PC-9 (cell line): ENCODE results near the gene MAP3K7CL. TPM values are rescaled to one million over a fixed set of nuclear protein-coding genes. Genes with fewer than 3 reads are reported as not detected.

Experiments used
- BruUV-seq: library from RNA; stranded (reverse); fragments of 400-500 nt; replicated peaks from 2 replicates; lab custom pipeline; 2021; lab: Mats Ljungman, UMichigan
- CTCF ChIA-PET: fragments of 300-600 bp; sonication (Branson Sonifier 250); formaldehyde crosslinking; loops from one replicate; lab custom pipeline; 2022; ENCODE audit warnings: antibody characterized with exemption; lab: Charles Lee
- POLR2A ChIA-PET: fragments of 300-600 bp; sonication (Branson Sonifier 250); formaldehyde crosslinking; loops from one replicate; lab custom pipeline; 2022; ENCODE audit warnings: antibody characterized with exemption; ENCODE audit not compliant: unreplicated experiment; lab: Charles Lee
- DNase-seq, 2 experiments: peaks; one replicate each; pipeline versions ENCODE4 v3.0.0 to v3.0.0-alpha.2; 2015 to 2022; ENCODE audit warnings: mixed read lengths in 1 of 2
- H2AFZ ChIP-seq: fragments of 200-600 bp; sonication (generic); 2 replicates; pipeline ENCODE4 v1.8.1; 2017; ENCODE audit warnings: antibody characterized with exemption
- H3F3A ChIP-seq: fragments of 200-600 bp; sonication (generic); 2 replicates; pipeline ENCODE4 v1.8.1; 2017; ENCODE audit warnings: antibody characterized with exemption, mild to moderate bottlenecking, low read depth; ENCODE audit not compliant: insufficient read depth
- H3K27ac ChIP-seq: fragments of 200-600 bp; sonication (generic); 2 replicates; pipeline ENCODE4 v1.6.1; 2016; ENCODE audit warnings: mixed run types
- H3K27me3 ChIP-seq: fragments of 200-600 bp; sonication (generic); 2 replicates; pipeline ENCODE4 v1.6.1; 2016; ENCODE audit warnings: low read depth, mixed run types; ENCODE audit not compliant: insufficient read depth
- H3K36me3 ChIP-seq: fragments of 200-600 bp; sonication (generic); 2 replicates; pipeline ENCODE4 v1.6.1; 2016; ENCODE audit warnings: low read depth, mixed run types
- H3K4me1 ChIP-seq: fragments of 200-600 bp; sonication (generic); replicated peaks from 2 replicates; pipeline ENCODE4 v1.6.1; 2016; ENCODE audit warnings: mixed run types; ENCODE audit not compliant: insufficient read depth
- H3K4me2 ChIP-seq: fragments of 200-600 bp; sonication (generic); 2 replicates; pipeline ENCODE4 v1.6.1; 2017; ENCODE audit warnings: mixed run types
- H3K4me3 ChIP-seq: fragments of 200-600 bp; sonication (generic); 2 replicates; pipeline ENCODE4 v1.6.1; 2016; ENCODE audit warnings: mixed run types
- H3K79me2 ChIP-seq: fragments of 200-600 bp; sonication (generic); 2 replicates; pipeline ENCODE4 v1.6.1; 2017; ENCODE audit warnings: low read depth, mixed run types
- H3K9me2 ChIP-seq: fragments of 200-600 bp; sonication (generic); 2 replicates; pipeline ENCODE4 v1.8.1; 2017; ENCODE audit warnings: mild to moderate bottlenecking; ENCODE audit not compliant: insufficient read depth
- H3K9me3 ChIP-seq: fragments of 200-600 bp; sonication (generic); 2 replicates; pipeline ENCODE4 v1.8.1; 2016; ENCODE audit warnings: low read depth; ENCODE audit not compliant: insufficient read depth
- H4K20me1 ChIP-seq: fragments of 200-600 bp; sonication (generic); 2 replicates; pipeline ENCODE4 v1.8.1; 2017; ENCODE audit not compliant: insufficient read depth
- EZH2 ChIP-seq: fragments of 200-600 bp; sonication (generic); IDR thresholded peaks from 2 replicates; pipeline ENCODE4 v1.8.0; 2017; ENCODE audit warnings: antibody characterized with exemption, low read depth
- intact Hi-C: fragments of 100-400 bp; cut with micrococcal nuclease; formaldehyde crosslinking; loops from one replicate; pipeline ENCODE4 v1.10.0; 2022; ENCODE audit not compliant: unreplicated experiment
- total RNA-seq: library from RNA; stranded (reverse); gene quantifications from 2 replicates; pipeline ENCODE4 v1.2.3, GENCODE V29; 2021
- TF ChIP-seq, protein P1 (sequence below): fragments of 200-600 bp; sonication (generic); conservative IDR thresholded peaks from 2 replicates; pipeline ENCODE4 v1.6.1; 2017; ENCODE audit warnings: mixed run types, antibody characterized with exemption, mild to moderate bottlenecking, moderate library complexity

The MAP3K7CL gene
- total RNA-seq, 1 experiment from 2014 or later = 0.37 TPM

DNA sequence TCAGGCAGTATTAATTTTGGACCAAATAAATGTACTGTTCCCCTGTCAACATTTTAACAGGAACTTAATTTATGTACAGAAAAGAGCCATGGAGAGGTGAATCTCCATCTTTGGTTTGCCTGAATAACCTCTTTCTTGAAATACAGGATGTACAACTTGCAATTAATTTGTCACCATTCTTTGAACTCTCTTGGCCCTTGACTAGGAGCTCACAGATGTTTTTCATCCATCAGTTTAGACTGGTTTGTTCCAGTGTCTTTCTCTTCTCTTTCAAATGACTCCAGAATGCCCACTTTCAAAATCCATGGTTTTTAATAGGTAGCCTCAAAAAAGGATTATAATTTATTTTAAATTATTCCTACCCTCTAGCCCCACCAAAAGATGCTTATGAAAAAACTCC lies 5.0 kb downstream of the MAP3K7CL start:
- no peaks in the 10 kb centered on the region for H3K9me2 ChIP-seq
- intact Hi-C loops = no loop called here
- POLR2A ChIA-PET = no interaction called here
- TF ChIP-seq, protein P1, sequence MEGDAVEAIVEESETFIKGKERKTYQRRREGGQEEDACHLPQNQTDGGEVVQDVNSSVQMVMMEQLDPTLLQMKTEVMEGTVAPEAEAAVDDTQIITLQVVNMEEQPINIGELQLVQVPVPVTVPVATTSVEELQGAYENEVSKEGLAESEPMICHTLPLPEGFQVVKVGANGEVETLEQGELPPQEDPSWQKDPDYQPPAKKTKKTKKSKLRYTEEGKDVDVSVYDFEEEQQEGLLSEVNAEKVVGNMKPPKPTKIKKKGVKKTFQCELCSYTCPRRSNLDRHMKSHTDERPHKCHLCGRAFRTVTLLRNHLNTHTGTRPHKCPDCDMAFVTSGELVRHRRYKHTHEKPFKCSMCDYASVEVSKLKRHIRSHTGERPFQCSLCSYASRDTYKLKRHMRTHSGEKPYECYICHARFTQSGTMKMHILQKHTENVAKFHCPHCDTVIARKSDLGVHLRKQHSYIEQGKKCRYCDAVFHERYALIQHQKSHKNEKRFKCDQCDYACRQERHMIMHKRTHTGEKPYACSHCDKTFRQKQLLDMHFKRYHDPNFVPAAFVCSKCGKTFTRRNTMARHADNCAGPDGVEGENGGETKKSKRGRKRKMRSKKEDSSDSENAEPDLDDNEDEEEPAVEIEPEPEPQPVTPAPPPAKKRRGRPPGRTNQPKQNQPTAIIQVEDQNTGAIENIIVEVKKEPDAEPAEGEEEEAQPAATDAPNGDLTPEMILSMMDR = no peak
- no peak for TF ChIP-seq EZH2
- no peak overlapping the region for H3K27ac ChIP-seq
- no peak for DNase-seq
- H4K20me1 ChIP-seq = no peaks in the 10 kb centered on the region
- H3K27me3 ChIP-seq = no peaks in the 10 kb centered on the region
- H3K36me3 ChIP-seq = no peaks in the 10 kb centered on the region
- H2AFZ ChIP-seq = no peak overlapping the region
- no TSS peak for BruUV-seq
- CTCF ChIA-PET = no interaction called here
- no peaks in the 10 kb centered on the region for H3K4me1 ChIP-seq
- H3K79me2 ChIP-seq = no peaks in the 10 kb centered on the region
- H3K9me3 ChIP-seq = no peaks in the 10 kb centered on the region
- no peaks in the 10 kb centered on the region for H3F3A ChIP-seq
- no peak overlapping the region for H3K4me2 ChIP-seq
- H3K4me3 ChIP-seq = no peak overlapping the region

DNA sequence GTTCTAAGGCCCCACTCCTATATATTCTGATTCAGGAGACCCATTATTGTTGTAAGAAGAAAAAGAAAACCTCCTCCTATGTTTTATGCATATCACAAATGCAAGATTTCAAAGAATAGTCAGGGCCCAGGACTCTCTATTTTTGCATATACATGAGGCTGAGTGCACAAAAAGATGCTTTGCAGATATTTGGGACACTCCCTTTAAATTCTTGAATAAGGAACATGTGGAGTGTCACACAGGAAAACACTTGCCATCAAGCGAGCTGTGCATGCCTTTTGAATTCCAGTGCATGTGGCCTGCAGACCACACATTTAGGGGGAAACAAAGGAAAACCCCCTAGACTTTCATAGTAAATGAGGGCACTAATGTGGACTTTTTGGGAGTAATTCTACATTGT lies 5.6 kb downstream of the MAP3K7CL start:
- Histone ChIP-seq H3K9me3 (no peaks in the 10 kb centered on the region), H3K79me2 (no peaks in the 10 kb centered on the region), H3K9me2 (no peaks in the 10 kb centered on the region), H4K20me1 (no peaks in the 10 kb centered on the region), H3K27me3 (no peaks in the 10 kb centered on the region), H3K36me3 (no peaks in the 10 kb centered on the region), H3F3A (no peaks in the 10 kb centered on the region), H3K4me3 (no peak overlapping the region), H2AFZ (no peak overlapping the region), H3K4me2 (no peak overlapping the region), H3K4me1 (no peaks in the 10 kb centered on the region), H3K27ac (no peak overlapping the region)
- ChIA-PET POLR2A (no interaction called here), CTCF (no interaction called here)
- no TSS peak for BruUV-seq
- intact Hi-C loops = no loop called here
- no peak for DNase-seq
- TF ChIP-seq, protein P1 = no peak
- TF ChIP-seq EZH2 = no peak

DNA sequence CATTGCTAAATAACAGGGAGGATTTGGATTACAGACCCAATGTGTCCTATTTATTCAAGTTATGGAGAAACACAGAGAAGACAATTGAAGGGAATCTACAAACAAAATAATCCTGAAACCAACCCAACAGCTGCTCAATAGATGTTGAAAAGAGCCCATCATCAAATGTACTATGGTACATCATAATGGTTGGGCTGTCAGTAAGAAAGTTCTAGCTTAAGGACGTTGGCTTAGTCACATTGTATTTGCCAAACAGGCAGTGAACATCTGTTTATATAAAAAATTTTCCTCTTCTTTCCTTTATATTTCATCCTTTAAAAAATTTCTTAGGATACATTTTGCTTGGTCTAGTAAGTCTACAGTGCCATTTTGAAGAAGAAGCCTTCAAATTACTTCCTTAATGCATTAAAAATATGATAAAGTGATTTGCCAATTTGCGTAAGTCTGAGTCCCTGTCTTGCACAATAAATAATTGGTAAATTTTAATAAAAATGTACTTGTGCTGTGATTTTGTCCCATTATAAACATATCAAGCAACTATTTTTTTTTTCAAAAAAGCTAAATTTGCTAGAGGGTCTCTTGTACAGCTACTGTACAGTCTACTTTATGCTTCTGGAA lies 14.4 kb downstream of the MAP3K7CL start:
- H3K27me3 ChIP-seq = no peaks in the 10 kb centered on the region
- no peaks in the 10 kb centered on the region for H3K9me3 ChIP-seq
- intact Hi-C loops = no loop called here
- no peaks in the 10 kb centered on the region for H3K36me3 ChIP-seq
- ChIA-PET CTCF (no interaction called here), POLR2A (no interaction called here)
- peaks cover 18% of the 10 kb centered on the region; the same call in 1 of the 2 replicates for H3F3A ChIP-seq
- no peaks in the 10 kb centered on the region for H3K79me2 ChIP-seq
- no peaks in the 10 kb centered on the region for H4K20me1 ChIP-seq
- no peak overlapping the region for H2AFZ ChIP-seq
- H3K27ac ChIP-seq = peak overlapping the region; percentile 42; the same call in 1 of the 2 replicates
- BruUV-seq = no TSS peak
- H3K4me3 ChIP-seq = no peak overlapping the region
- H3K9me2 ChIP-seq = no peaks in the 10 kb centered on the region
- peak overlapping the region; percentile 35 for H3K4me2 ChIP-seq
- TF ChIP-seq, protein P1 = no peak
- no peak for TF ChIP-seq EZH2
- DNase-seq = no peak
- H3K4me1 ChIP-seq = peaks cover 15% of the 10 kb centered on the region
